Choroid plexus epithelial cell (primary cell): Measurements from ENCODE around the gene CIDEB.
A peak's percentile ranks its signal among the peaks of the same experiment; 100 is the strongest.

Experiments
- DNase-seq: peaks from one replicate; pipeline ENCODE4 v3.0.0-alpha.2; 2010; ENCODE audit warnings: low read depth
- H3K4me3 ChIP-seq: 2 replicates; pipeline ENCODE4 v1.5.1; 2011; ENCODE audit warnings: low read depth, mild to moderate bottlenecking, control low read depth, low read length, moderate library complexity
- TF ChIP-seq, protein P1 (sequence below): conservative IDR thresholded peaks from 2 replicates; pipeline ENCODE4 v1.5.1; 2011; ENCODE audit warnings: low read depth, mild to moderate bottlenecking, control low read depth, inconsistent platforms, low read length, moderate library complexity

The CIDEB gene

DNA sequence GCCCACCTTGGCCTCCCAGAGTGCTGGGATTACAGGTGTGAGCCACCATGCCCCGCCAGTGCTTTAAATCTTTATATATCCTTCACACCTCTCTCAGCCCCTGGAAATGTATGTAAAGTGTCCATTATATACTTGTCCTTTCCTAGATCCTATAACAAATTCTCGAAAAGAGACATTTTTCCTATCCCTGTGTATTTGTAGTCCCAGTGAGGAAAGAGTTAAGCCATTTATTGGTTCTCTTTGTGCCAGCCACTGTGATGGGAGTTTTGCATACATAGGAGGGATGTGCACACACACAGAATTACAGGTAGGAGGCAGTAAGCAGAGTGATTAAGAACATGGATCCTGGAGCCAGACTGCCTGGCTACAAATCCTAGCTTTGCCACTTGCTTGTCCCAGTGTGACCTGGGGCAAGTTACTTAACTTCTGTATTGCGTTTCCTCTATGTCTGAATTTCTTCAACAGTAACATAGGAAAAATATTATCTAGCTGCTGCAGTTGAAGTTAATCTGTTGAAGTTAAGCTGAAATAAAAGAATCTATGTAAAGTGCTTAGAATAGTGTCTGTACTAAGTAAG, 34.3 kb downstream of the CIDEB start:
- TF ChIP-seq, protein P1, sequence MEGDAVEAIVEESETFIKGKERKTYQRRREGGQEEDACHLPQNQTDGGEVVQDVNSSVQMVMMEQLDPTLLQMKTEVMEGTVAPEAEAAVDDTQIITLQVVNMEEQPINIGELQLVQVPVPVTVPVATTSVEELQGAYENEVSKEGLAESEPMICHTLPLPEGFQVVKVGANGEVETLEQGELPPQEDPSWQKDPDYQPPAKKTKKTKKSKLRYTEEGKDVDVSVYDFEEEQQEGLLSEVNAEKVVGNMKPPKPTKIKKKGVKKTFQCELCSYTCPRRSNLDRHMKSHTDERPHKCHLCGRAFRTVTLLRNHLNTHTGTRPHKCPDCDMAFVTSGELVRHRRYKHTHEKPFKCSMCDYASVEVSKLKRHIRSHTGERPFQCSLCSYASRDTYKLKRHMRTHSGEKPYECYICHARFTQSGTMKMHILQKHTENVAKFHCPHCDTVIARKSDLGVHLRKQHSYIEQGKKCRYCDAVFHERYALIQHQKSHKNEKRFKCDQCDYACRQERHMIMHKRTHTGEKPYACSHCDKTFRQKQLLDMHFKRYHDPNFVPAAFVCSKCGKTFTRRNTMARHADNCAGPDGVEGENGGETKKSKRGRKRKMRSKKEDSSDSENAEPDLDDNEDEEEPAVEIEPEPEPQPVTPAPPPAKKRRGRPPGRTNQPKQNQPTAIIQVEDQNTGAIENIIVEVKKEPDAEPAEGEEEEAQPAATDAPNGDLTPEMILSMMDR, result peak; percentile 22
- DNase-seq, result peak; percentile 16
- H3K4me3 ChIP-seq, result no peak overlapping the region

DNA sequence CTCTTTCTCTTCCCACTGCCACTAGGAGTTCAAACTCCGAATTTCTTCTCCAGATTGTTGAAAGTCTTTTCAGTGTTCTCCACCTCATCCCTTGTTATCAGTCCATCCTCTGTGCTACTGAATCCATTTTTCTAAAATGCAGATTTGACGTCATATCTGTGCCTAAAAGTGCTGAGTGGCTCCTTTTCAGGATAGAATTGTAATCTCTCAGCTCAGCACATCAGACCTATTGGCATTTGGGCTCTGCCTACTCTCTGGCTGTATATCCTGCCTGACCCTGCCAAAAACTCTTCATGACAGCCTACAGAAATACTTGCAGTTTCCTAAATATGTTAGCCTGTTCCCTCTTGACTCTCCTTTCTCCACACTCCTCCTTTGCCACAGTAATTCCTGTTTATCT, 35.3 kb downstream of the CIDEB start:
- TF ChIP-seq, protein P1, result no peak
- no peak overlapping the region for H3K4me3 ChIP-seq
- DNase-seq, result no peak

DNA sequence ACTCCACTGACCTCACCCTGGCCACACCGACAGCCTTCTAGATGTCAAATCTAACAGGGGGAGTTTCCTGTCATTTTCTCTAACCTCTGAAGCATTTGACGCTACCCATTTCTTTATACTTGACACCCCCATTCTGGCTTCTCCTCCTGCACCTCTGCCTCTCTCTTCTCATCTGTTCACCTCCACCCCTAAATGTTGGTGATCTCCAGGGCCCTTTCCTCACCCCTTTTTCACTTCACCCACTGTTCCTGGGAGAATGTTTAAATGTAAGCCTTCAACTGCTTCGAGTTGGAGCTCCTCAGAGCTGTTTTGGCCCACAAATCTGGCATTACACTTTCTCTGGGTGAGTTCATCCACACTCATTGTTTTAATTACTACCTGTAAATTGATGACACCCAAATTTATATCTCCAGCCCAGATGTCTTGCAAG, 35.9 kb downstream of the CIDEB start:
- TF ChIP-seq, protein P1, result no peak
- peak overlapping the region; percentile 98 for H3K4me3 ChIP-seq
- no peak for DNase-seq

DNA sequence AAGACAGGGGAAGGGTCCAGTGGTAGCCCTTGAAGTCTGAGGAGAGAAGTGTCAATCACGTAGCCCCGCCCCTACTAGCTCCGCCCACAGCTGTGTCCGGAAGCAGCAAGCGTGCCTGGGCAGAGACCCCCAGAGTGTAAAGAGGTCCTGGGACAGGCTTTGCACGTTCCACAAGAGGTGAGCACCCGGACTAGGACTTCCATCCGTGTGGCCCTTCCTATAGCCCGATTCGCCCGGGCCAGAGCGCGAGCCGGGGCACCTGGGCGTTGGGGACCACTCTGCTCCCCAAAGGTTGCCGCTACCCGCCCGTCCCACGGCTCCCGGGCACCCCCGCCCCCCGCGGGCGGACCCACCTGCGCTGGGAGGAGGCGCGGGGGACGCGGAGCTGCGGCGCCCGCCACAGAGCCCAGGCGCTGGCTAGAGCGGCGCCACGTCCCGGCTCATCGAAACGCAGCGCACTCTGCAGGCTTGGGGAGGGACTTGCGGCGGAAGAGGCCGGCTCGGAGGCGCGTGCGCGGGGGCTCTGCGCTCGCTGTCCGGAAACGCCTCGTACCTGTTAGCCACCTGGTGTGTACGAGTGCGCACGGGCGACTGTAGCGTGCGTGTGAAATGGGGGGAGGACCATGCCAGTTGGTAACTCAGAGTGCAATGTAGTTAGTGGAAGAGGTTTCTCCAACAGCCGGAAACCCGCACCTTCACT, 36.5 kb downstream of the CIDEB start, which contains the start of gene RABGGTA:
Gene RABGGTA (minus strand): TSS at position 464 of the 700 bp plus-strand sequence. CDS start 482 bp downstream, outside the sequence.
- TF ChIP-seq, protein P1, result peak; percentile 70
- peak; percentile 90 for DNase-seq
- peak within 1 kb of the TSS; percentile 98 for H3K4me3 ChIP-seq

DNA sequence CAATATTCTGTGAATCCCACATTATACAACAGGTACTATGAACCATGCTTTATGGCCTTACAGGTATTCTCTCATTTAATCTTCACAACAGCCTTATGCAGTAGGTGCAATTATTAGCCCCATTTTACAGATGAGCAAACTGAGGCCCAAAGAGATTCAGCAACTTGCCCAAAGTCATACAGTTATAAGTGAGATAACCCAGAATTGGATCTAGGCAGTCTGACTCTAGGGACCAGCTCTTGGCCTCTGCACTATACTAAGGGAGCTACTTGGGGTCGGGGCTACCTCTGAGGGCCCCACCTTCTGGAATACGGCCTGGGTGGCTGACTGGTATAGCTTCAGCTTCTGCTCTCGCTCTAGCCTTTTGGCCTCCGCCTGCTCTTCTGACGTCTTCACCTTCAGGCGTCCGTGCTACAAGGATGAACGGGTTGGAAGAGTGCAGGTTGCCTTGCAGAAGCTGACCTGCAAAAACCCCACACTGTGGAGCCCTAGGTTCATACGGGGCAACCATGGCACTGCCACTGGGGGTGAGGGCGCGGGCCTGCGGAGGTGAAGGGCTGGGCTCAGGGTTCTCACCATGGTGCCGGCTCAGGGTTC, 37.1 kb downstream of the CIDEB start:
- TF ChIP-seq, protein P1, result no peak
- H3K4me3 ChIP-seq, result peak overlapping the region; percentile 98

DNA sequence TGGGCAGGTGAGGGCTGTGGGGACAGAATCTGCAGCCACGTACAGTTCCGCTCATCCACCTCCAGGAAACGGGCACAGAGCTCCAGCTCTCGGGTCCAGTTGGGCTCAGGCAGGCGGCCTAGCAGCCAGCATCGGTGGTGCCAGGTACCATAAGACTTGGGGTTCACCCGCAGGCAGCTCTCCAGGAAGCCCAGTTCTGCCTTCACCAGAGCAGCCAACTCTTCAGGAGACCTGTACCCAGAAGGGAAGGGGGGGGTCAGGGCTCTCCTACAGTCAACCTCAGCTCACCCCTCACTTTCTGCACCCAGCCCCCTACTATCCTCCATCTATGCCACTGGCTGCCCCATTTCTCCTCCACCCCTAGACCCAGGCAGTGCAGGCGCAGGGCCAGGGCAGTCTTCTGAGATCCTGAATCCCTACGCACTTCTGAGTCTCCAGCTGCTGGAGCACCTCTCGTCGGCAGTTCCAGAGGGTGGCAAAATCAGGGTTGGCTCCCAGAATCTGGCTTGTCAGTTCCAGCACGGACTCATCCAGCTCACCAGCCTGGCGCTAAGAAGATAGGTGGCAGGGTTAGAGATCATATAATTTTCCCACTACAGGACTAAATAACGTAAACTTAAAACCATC, 37.8 kb downstream of the CIDEB start:
- H3K4me3 ChIP-seq, result no peak overlapping the region
- TF ChIP-seq, protein P1, result no peak
- DNase-seq, result no peak

More for the DNA sequence above, 37.1 kb downstream of the CIDEB start:
- no peak for DNase-seq
